ENCODE measurements around the gene CA10. TPM values are rescaled to one million over a fixed set of nuclear protein-coding genes. Genes with fewer than 3 reads are reported as not detected.

The CA10 gene
- total and polyA plus RNA-seq, 2 donors (not counting 3 experiments of a cell fraction or from before 2014, with no cell fraction given) = not detected

- POLR2A ChIA-PET = no interaction called here
- H3K4me2 ChIP-seq (ENCODE audit: insufficient read depth, low read length) = no peak overlapping the region
- BruUV-seq (replicated peaks) = no TSS peak
- intact Hi-C loops (cut with micrococcal nuclease) (no loop called here), dilution Hi-C loops (cut with MboI; ENCODE audit: extremely low pct_ligation_motif_present, low sequenced_read_pairs) (no loop called here)
- no peaks in the 10 kb centered on the region for H3K27me3 ChIP-seq (ENCODE audit: control insufficient read depth in 2 of 2, insufficient read depth in 2 of 2, low read length in 2 of 2)
- TF ChIP-seq MYC (IDR thresholded peaks at IDR 0.05; ENCODE audit: low read depth, low read length) (no peak), EZH2 (IDR thresholded peaks at IDR 0.05; ENCODE audit: borderline replicate concordance, low read depth, low read length, severe bottlenecking) (no peak)
- TF ChIP-seq, protein P1, sequence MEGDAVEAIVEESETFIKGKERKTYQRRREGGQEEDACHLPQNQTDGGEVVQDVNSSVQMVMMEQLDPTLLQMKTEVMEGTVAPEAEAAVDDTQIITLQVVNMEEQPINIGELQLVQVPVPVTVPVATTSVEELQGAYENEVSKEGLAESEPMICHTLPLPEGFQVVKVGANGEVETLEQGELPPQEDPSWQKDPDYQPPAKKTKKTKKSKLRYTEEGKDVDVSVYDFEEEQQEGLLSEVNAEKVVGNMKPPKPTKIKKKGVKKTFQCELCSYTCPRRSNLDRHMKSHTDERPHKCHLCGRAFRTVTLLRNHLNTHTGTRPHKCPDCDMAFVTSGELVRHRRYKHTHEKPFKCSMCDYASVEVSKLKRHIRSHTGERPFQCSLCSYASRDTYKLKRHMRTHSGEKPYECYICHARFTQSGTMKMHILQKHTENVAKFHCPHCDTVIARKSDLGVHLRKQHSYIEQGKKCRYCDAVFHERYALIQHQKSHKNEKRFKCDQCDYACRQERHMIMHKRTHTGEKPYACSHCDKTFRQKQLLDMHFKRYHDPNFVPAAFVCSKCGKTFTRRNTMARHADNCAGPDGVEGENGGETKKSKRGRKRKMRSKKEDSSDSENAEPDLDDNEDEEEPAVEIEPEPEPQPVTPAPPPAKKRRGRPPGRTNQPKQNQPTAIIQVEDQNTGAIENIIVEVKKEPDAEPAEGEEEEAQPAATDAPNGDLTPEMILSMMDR (IDR thresholded peaks at IDR 0.05; ENCODE audit: extremely low read depth in 1 of 2, insufficient read depth in 1 of 2, low read depth in 1 of 2, low read length in 2 of 2) = no peak
- H3K27ac ChIP-seq (ENCODE audit: insufficient read depth, low read depth, low read length) = no peak overlapping the region
- CTCF ChIA-PET = no interaction called here
- no peaks in the 10 kb centered on the region for H3K36me3 ChIP-seq (ENCODE audit: control insufficient read depth in 2 of 2, extremely low read depth in 1 of 2, insufficient read depth in 2 of 2, low read length in 2 of 2)
- H2AFZ ChIP-seq (ENCODE audit: low read depth, low read length) = no peak overlapping the region
- H3K9ac ChIP-seq (replicated peaks; ENCODE audit: extremely low read depth, insufficient read depth, low read length) = no peak overlapping the region
- H3K79me2 ChIP-seq (ENCODE audit: control insufficient read depth, insufficient read depth, low read length) = no peaks in the 10 kb centered on the region
- no peaks in the 10 kb centered on the region for H3K4me1 ChIP-seq (ENCODE audit: control insufficient read depth, extremely low read depth, insufficient read depth, low read length)
- DNase-seq (ENCODE audit: low read depth, low spot score) (no peak), FAIRE-seq (no peak)
- H4K20me1 ChIP-seq (replicated peaks; ENCODE audit: control insufficient read depth, extremely low read depth, insufficient read depth, low read length) = no peaks in the 10 kb centered on the region
- no peaks in the 10 kb centered on the region for H3K9me1 ChIP-seq (replicated peaks; ENCODE audit: control insufficient read depth, extremely low read depth, insufficient read depth, low read length)
- no peak overlapping the region for H3K4me3 ChIP-seq (replicated peaks in 1 of 3; ENCODE audit: insufficient read depth in 1 of 3, low read depth in 1 of 3, low read length in 3 of 3)
- H3K9me3 ChIP-seq (replicated peaks; ENCODE audit: control insufficient read depth, insufficient read depth, low read length) = peaks cover 2% of the 10 kb centered on the region
Observed at GRCh38 chr17:51901242-51901641, 257.3 kb downstream of the CA10 start.

DNA sequence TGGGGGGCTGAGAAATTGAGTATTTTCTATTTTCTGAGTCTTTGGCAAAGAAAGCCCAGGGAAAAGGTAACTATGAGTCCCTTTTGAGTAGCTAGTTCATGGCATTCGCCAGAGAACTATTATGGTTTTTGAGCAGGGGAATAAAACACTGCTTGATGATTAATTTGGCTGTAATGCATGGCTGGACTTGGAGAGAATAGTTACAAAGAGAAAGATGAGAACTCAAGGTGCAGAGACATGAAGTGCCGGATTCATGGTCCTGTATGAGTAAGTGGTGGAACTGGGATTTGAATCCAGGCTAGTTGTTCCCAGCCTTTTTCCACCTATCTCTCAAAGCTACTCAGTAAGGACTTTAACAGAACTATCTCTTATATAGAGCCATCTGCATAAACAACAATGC, 266.6 kb downstream of the CA10 start:
- H4K20me1 ChIP-seq (replicated peaks; ENCODE audit: control insufficient read depth, extremely low read depth, insufficient read depth, low read length) = no peaks in the 10 kb centered on the region
- dilution Hi-C loops (cut with MboI; ENCODE audit: extremely low pct_ligation_motif_present, low sequenced_read_pairs) = no loop called here
- H2AFZ ChIP-seq (ENCODE audit: low read depth, low read length) = no peak overlapping the region
- no peaks in the 10 kb centered on the region for H3K27me3 ChIP-seq (ENCODE audit: control insufficient read depth in 2 of 2, insufficient read depth in 2 of 2, low read length in 2 of 2)
- ChIA-PET CTCF (no interaction called here), POLR2A (no interaction called here)
- no peaks in the 10 kb centered on the region for H3K4me1 ChIP-seq (ENCODE audit: control insufficient read depth, extremely low read depth, insufficient read depth, low read length)
- TF ChIP-seq MYC (IDR thresholded peaks at IDR 0.05; ENCODE audit: low read depth, low read length) (no peak), EZH2 (IDR thresholded peaks at IDR 0.05; ENCODE audit: borderline replicate concordance, low read depth, low read length, severe bottlenecking) (no peak), POLR2AphosphoS5 (IDR thresholded peaks at IDR 0.05; ENCODE audit: insufficient read depth, low read depth, low read length) (no peak), JUN (IDR thresholded peaks at IDR 0.05; ENCODE audit: borderline replicate concordance, insufficient read depth, insufficient read length, low read depth) (no peak), FOS (IDR thresholded peaks at IDR 0.05; ENCODE audit: borderline replicate concordance, insufficient read depth, low read length) (no peak)
- TF ChIP-seq, protein P1 (IDR thresholded peaks at IDR 0.05; ENCODE audit: extremely low read depth in 1 of 2, insufficient read depth in 1 of 2, low read depth in 1 of 2, low read length in 2 of 2) = no peak
- no peak for DNase-seq (ENCODE audit: low read depth, low spot score)
- no peak overlapping the region for H3K9ac ChIP-seq (replicated peaks; ENCODE audit: extremely low read depth, insufficient read depth, low read length)
- intact Hi-C loops (cut with micrococcal nuclease) = no loop called here
- no peak overlapping the region for H3K27ac ChIP-seq (ENCODE audit: insufficient read depth, low read depth, low read length)
- H3K4me3 ChIP-seq (replicated peaks in 1 of 3; ENCODE audit: insufficient read depth in 1 of 3, low read depth in 1 of 3, low read length in 3 of 3) = no peak overlapping the region
- no peaks in the 10 kb centered on the region for H3K36me3 ChIP-seq (ENCODE audit: control insufficient read depth in 2 of 2, extremely low read depth in 1 of 2, insufficient read depth in 2 of 2, low read length in 2 of 2)
- no peaks in the 10 kb centered on the region for H3K9me1 ChIP-seq (replicated peaks; ENCODE audit: control insufficient read depth, extremely low read depth, insufficient read depth, low read length)
- no peak for FAIRE-seq
- H3K4me2 ChIP-seq (ENCODE audit: insufficient read depth, low read length) = no peak overlapping the region
- no TSS peak for BruUV-seq (replicated peaks)
- H3K79me2 ChIP-seq (ENCODE audit: control insufficient read depth, insufficient read depth, low read length) = no peaks in the 10 kb centered on the region
- peaks cover 3% of the 10 kb centered on the region for H3K9me3 ChIP-seq (replicated peaks; ENCODE audit: control insufficient read depth, insufficient read depth, low read length)
